ENCODE results near the gene CGA. TPM values are rescaled to one million over a fixed set of nuclear protein-coding genes. Genes with fewer than 3 reads are reported as not detected.

Gene CGA
- total and polyA plus RNA-seq, 8 donors = not detected

GRCh38 chr6:87118054-87118453 is 23.1 kb upstream of the CGA start:
- Histone ChIP-seq H3K4me3 (no peak overlapping the region), H3K27ac (no peak overlapping the region), H3K9me3 (peaks cover 0 to 10% (median 7%) of the 10 kb centered on the region in 4 donors), H3K27me3 (peaks cover 0 to 13% (median 7%) of the 10 kb centered on the region in 3 donors), H3K4me1 (peaks cover 0 to 4% (median 0%) of the 10 kb centered on the region in 4 donors), H3K36me3 (no peaks in the 10 kb centered on the region)
- TF ChIP-seq POLR2AphosphoS5 (IDR thresholded peaks at IDR 0.05) (no peak), CTCF (IDR thresholded peaks at IDR 0.05) (no peak), POLR2A (IDR thresholded peaks at IDR 0.05) (no peak), EP300 (IDR thresholded peaks at IDR 0.05) (no peak)
- intact Hi-C loops (cut with DNase I; ENCODE audit: low total_unique reads) = no loop called here
- WGBS, 5 donors = 80 to 88% (median 84%) methylated on average over 4 of the region's 4 CpGs
- DNase-seq = no peak

GRCh38 chr6:87116922-87117321 is 22.0 kb upstream of the CGA start:
- intact Hi-C loops (cut with DNase I; ENCODE audit: low total_unique reads) = no loop called here
- Histone ChIP-seq H3K36me3 (no peaks in the 10 kb centered on the region), H3K9me3 (peaks cover 0 to under 1% (median 0%) of the 10 kb centered on the region in 4 donors), H3K27me3 (peaks cover 0 to 2% (median 0%) of the 10 kb centered on the region in 3 donors), H3K4me1 (no peaks in the 10 kb centered on the region), H3K4me3 (no peak overlapping the region), H3K27ac (no peak overlapping the region)
- DNase-seq = no peak
- TF ChIP-seq CTCF (IDR thresholded peaks at IDR 0.05) (no peak), POLR2AphosphoS5 (IDR thresholded peaks at IDR 0.05) (no peak), EP300 (IDR thresholded peaks at IDR 0.05) (no peak), POLR2A (IDR thresholded peaks at IDR 0.05) (no peak)
- WGBS, 5 donors = 78 to 91% (median 85%) methylated on average over 2 of the region's 2 CpGs

- no peak for DNase-seq
- WGBS, 5 donors = 66 to 75% (median 74%) methylated on average over 2 of the region's 2 CpGs
- Histone ChIP-seq H3K27me3 (no peaks in the 10 kb centered on the region), H3K36me3 (no peaks in the 10 kb centered on the region), H3K4me3 (no peak overlapping the region), H3K9me3 (no peaks in the 10 kb centered on the region), H3K27ac (no peak overlapping the region), H3K4me1 (no peaks in the 10 kb centered on the region)
- TF ChIP-seq POLR2A (IDR thresholded peaks at IDR 0.05) (no peak), EP300 (IDR thresholded peaks at IDR 0.05) (no peak), POLR2AphosphoS5 (IDR thresholded peaks at IDR 0.05) (no peak), CTCF (IDR thresholded peaks at IDR 0.05) (no peak)
- intact Hi-C loops (cut with DNase I; ENCODE audit: low total_unique reads) = no loop called here
These were observed 20.7 kb upstream of the CGA start for GRCh38 chr6:87115402-87116135.

- TF ChIP-seq POLR2AphosphoS5 (IDR thresholded peaks at IDR 0.05) (no peak), CTCF (IDR thresholded peaks at IDR 0.05) (no peak), POLR2A (IDR thresholded peaks at IDR 0.05) (no peak), EP300 (IDR thresholded peaks at IDR 0.05) (no peak)
- intact Hi-C loops (cut with DNase I; ENCODE audit: low total_unique reads) = no loop called here
- Histone ChIP-seq H3K4me1 (no peaks in the 10 kb centered on the region), H3K36me3 (no peaks in the 10 kb centered on the region), H3K27me3 (no peaks in the 10 kb centered on the region), H3K9me3 (no peaks in the 10 kb centered on the region), H3K27ac (no peak overlapping the region), H3K4me3 (no peak overlapping the region)
- no peak for DNase-seq
- WGBS, 5 donors = 78 to 100% (median 90%) methylated on average over 1 of the region's 1 CpG
These were observed 15.7 kb upstream of the CGA start for GRCh38 chr6:87110636-87111035.
